Heart right ventricle (tissue), 16 donors: ENCODE measurements around the gene MR1. TPM values are rescaled to one million over a fixed set of nuclear protein-coding genes. Genes with fewer than 3 reads are reported as not detected.

Source experiments
- ATAC-seq, 8 donors: fragments of 200-7000 bp; cut with Tn5 transposase; one replicate each; pipeline ENCODE4 v1.9.1; 2020; ENCODE audit warnings: mild to moderate bottlenecking in 8 of 8, moderate library complexity in 8 of 8, moderate number of reproducible peaks in 1 of 8
- DNase-seq, 2 donors: peaks; one replicate each; pipeline ENCODE4 v3.0.0-alpha.2; 2020
- H3K27ac ChIP-seq, 10 donors: fragments of 200-600 bp; sonication (generic) in 2 of 10; one replicate each; pipeline versions ENCODE4 v1.5.0 to v1.8.0; 2020 to 2022; ENCODE audit warnings: mild to moderate bottlenecking in 3 of 10
- H3K27me3 ChIP-seq, 7 donors: fragments of 200-600 bp; one replicate each; pipeline ENCODE4 v1.8.0; 2021 to 2022; ENCODE audit warnings: mild to moderate bottlenecking in 2 of 7
- H3K36me3 ChIP-seq, 9 donors: fragments of 200-600 bp; sonication (generic) in 1 of 9; one replicate each; pipeline versions ENCODE4 v1.5.0 to v1.8.0; 2020 to 2022; ENCODE audit warnings: mild to moderate bottlenecking in 2 of 9
- H3K4me1 ChIP-seq, 9 donors: fragments of 200-600 bp; sonication (generic) in 1 of 9; one replicate each; pipeline versions ENCODE4 v1.5.0 to v1.8.0; 2020 to 2022; ENCODE audit warnings: mild to moderate bottlenecking in 4 of 9
- H3K4me3 ChIP-seq, 10 donors: fragments of 200-600 bp; sonication (generic) in 2 of 10; one replicate each; pipeline versions ENCODE4 v1.5.0 to v1.8.0; 2020 to 2022; ENCODE audit warnings: mild to moderate bottlenecking in 7 of 10, moderate library complexity in 2 of 10
- H3K9me3 ChIP-seq, 11 donors: fragments of 200-600 bp in 10 of 11; sonication (generic) in 2 of 11; one replicate each; pipeline versions ENCODE4 v1.5.0 to v1.8.0; 2013 to 2022; ENCODE audit warnings: mild to moderate bottlenecking in 2 of 11, control low read depth in 1 of 11, moderate library complexity in 1 of 11
- WGBS, 2 donors: extraction: QIAGEN DNeasy Blood & Tissue Kit; methylation state at CpG; one replicate each; pipeline ENCODE4 v1.1.7; 2013; ENCODE audit warnings: inconsistent platforms in 1 of 2; 5-methylcytosine and 5-hydroxymethylcytosine counted together
- intact Hi-C, 10 donors: fragments of 100-400 bp; cut with DNase I; formaldehyde crosslinking; loops; one replicate each; pipeline versions ENCODE4 v1.11.1 to v1.14.2; 2022
- polyA plus RNA-seq, 2 donors: library from polyadenylated mRNA; stranded (reverse); fragments of 200-250 nt; gene quantifications; one replicate each; pipeline ENCODE4 v1.2.3, GENCODE V29; 2013
- total RNA-seq, 10 donors: library from RNA; stranded (reverse); fragmentation: NEBNext Ultra II Directional in 3 of 10; extraction: Animal tissue kit (Norgen Biotek cat#: 25700) in 3 of 10; gene quantifications; one replicate each; pipeline versions ENCODE4 v1.2.1 to v1.2.4, GENCODE V29; 2021 to 2023
- TF ChIP-seq, protein P1 (sequence below), 9 donors: fragments of 200-600 bp; sonication (generic) in 2 of 9; IDR thresholded peaks; one replicate each; pipeline versions ENCODE4 v1.5.0 to v1.8.0; 2021 to 2022; ENCODE audit warnings: antibody characterized with exemption in 9 of 9, mild to moderate bottlenecking in 5 of 9, moderate library complexity in 1 of 9
- donor health status: Arrhythmogenic right ventricular cardiomyopathy.
- donor health status: ischemic (EF 13 %, LVEDD 7.1; RV severe dilation, severe dysfunction).
- donor health status: healthy with polysubstance abuse.
- donor health status: DM: no; HTN: yes; CAD: no.
- donor health status: DM: no; HTN: no; CAD: no.
- donor health status: ischemic (EF 25% LVEDD 6.9; RV normal size, moderate dysfunction).
- donor health status: ischemic (EF 25% LVEDD 5.7; RV mildly dilated, moderate dysfunction).
- donor health status: healthy.
- donor health status: DM: yes; HTN: yes; CAD: no.
- donor health status: Ischemic cardiomyopathy.
- donor health status: ischemic (EF 35%, LVEDD 5.7; RV mildly dilated, moderate dysfunction).
- donor health status: nonischemic (EF 11% LVEDD 7.7; RV severe dilation, severe dysfunction).
- donor health status: DM: yes; HTN: yes; CAD: no.
- donor health status: PGD.
- donor health status: ischemic (EF 29% LVEDD 5.4; RV normal size, mild dysfunction).
- donor health status: nonischemic (EF 23%, LVEDD 6.1; RV moderate dilation, normal function).

The MR1 gene
- total and polyA plus RNA-seq, 12 donors, result 0.88 to 8.2 (median 2.7) TPM

DNA sequence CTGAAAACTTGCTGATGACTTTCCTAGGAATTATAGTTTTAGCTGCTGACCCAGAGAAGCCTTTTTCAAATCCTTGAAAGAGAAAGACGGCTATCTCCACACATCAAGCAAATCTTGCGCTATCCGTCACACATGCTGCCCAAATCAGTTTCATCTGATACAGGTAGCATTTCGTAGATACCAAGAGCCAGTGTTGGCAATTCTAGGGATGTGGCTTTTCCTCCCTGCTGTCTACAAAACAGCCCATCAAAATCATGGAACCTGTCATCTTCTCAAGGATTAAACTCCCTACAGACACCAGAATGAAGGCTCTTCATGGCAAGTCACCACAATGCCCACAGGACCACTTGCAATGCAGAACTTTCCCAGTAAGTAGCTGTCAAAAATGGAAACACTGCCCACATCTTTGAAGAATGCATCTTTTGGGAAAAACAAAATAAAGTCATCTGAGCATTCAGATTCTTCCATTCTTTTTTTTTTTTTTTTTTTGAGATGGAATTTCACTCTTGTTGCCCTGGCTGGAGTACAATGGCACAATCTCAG is 21.5 kb upstream of the MR1 start:
- ATAC-seq (no peak), DNase-seq (no peak)
- no peaks in the 10 kb centered on the region for H3K9me3 ChIP-seq
- H3K36me3 ChIP-seq, result peaks cover 0 to under 1% (median 0%) of the 10 kb centered on the region in 9 donors
- no peak overlapping the region for H3K4me3 ChIP-seq
- H3K27ac ChIP-seq, result no peak overlapping the region
- H3K4me1 ChIP-seq, result peaks cover 0 to 56% (median 9%) of the 10 kb centered on the region in 9 donors
- TF ChIP-seq, protein P1, sequence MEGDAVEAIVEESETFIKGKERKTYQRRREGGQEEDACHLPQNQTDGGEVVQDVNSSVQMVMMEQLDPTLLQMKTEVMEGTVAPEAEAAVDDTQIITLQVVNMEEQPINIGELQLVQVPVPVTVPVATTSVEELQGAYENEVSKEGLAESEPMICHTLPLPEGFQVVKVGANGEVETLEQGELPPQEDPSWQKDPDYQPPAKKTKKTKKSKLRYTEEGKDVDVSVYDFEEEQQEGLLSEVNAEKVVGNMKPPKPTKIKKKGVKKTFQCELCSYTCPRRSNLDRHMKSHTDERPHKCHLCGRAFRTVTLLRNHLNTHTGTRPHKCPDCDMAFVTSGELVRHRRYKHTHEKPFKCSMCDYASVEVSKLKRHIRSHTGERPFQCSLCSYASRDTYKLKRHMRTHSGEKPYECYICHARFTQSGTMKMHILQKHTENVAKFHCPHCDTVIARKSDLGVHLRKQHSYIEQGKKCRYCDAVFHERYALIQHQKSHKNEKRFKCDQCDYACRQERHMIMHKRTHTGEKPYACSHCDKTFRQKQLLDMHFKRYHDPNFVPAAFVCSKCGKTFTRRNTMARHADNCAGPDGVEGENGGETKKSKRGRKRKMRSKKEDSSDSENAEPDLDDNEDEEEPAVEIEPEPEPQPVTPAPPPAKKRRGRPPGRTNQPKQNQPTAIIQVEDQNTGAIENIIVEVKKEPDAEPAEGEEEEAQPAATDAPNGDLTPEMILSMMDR (IDR thresholded peaks at IDR 0.05), result no peak
- intact Hi-C loops, result loop anchor here in 1 of 10 donors (5.0 kb wide), 1 partner anchor 45 kb away; no protein-coding TSS in a partner anchor
- WGBS, 2 donors, result 95 to 96% methylated on average over 4 of the region's 4 CpGs
- no peaks in the 10 kb centered on the region for H3K27me3 ChIP-seq

GRCh38 chr1:181013144-181013543 is 20.6 kb upstream of the MR1 start:
- Histone ChIP-seq H3K9me3 (no peaks in the 10 kb centered on the region), H3K27ac (peak overlapping the region in 1 of 10 donors; percentile 39), H3K36me3 (peaks cover 0 to 9% (median 0%) of the 10 kb centered on the region in 9 donors), H3K4me3 (no peak overlapping the region), H3K4me1 (peaks cover 0 to 58% (median 9%) of the 10 kb centered on the region in 9 donors), H3K27me3 (no peaks in the 10 kb centered on the region)
- WGBS, 2 donors, result 70 to 77% methylated on average over 5 of the region's 5 CpGs
- no peak for DNase-seq
- peak in 2 of 8 donors; percentile 33 to 47 for ATAC-seq
- TF ChIP-seq, protein P1 (IDR thresholded peaks at IDR 0.05), result no peak
- intact Hi-C loops, result loop anchor here in 1 of 10 donors (5.0 kb wide), 1 partner anchor 46 kb away; no protein-coding TSS in a partner anchor

DNA sequence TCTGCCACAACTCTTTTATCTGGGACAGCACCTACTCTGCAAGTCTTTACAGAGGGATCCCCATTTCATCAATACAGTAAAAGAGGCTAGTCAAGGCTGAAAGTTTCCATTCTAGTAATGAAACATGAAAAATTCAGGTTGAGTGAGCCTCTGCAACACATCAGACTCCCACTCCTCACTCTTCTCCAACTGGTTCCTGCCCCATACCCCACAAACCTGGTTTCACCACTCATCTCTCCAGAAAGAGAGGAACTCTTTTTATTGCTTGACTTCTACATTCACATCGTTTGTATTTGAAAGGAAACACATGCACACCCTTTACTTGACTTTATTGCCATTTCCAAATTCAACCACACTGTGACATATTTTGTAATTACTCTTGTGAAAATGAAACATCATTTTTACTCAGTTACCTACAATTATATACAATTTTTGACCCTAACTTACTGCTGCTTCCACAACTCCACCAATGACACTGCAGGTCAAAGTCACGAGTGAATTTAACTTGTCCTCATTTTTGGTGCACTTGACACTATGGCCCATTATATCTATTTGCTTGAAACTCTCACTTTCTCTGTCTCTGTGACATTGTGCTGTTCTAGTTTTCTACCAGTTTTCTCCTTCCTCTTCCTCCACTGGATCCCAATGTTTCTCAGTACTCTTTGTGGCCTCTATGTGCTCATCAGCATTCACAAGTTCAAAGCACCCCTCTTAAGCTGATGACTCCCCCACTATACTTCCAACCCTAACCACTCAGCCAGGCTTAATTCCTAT is 19.1 kb upstream of the MR1 start:
- DNase-seq (no peak), ATAC-seq (no peak)
- H3K9me3 ChIP-seq, result no peaks in the 10 kb centered on the region
- H3K36me3 ChIP-seq, result peaks cover 0 to 9% (median 0%) of the 10 kb centered on the region in 9 donors
- no peak overlapping the region for H3K4me3 ChIP-seq
- TF ChIP-seq, protein P1 (IDR thresholded peaks at IDR 0.05), result no peak
- H3K27ac ChIP-seq, result peak overlapping the region in 1 of 10 donors; percentile 60
- H3K4me1 ChIP-seq, result peaks cover 3 to 70% (median 20%) of the 10 kb centered on the region in 9 donors
- intact Hi-C loops, result loop anchor here in 1 of 10 donors (5.0 kb wide), 1 partner anchor 47 kb away; no protein-coding TSS in a partner anchor
- no peaks in the 10 kb centered on the region for H3K27me3 ChIP-seq
- 81 to 82% methylated on average over 2 of the region's 2 CpGs for WGBS, 2 donors

DNA sequence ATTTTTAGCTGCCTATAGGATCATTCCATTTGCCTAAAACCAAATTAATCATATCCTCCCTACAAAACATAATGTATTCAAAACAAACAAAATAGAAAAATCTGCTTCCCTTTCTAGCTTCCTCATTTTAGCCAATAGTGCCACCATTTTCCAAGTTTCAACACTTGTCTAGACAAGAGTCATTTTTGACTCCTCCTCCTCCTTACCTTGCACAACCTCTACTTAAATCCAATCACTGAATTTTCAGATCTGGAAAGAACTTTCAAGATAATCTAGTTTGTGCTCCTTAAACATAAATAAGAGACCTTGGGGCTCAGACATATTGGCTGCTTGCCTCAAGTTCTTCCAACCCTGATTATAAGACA is 18.6 kb upstream of the MR1 start:
- intact Hi-C loops, result no loop called here

More for the DNA sequence above, 18.6 kb upstream of the MR1 start:
- H3K9me3 ChIP-seq, result no peaks in the 10 kb centered on the region
- peak overlapping the region in 1 of 10 donors; percentile 60 for H3K27ac ChIP-seq
- DNase-seq, result no peak
- H3K4me3 ChIP-seq, result no peak overlapping the region
- TF ChIP-seq, protein P1 (IDR thresholded peaks at IDR 0.05), result no peak
- peaks cover 3 to 73% (median 23%) of the 10 kb centered on the region in 9 donors for H3K4me1 ChIP-seq
- ATAC-seq, result peak in 1 of 8 donors; percentile 33
- no peaks in the 10 kb centered on the region for H3K27me3 ChIP-seq
- H3K36me3 ChIP-seq, result peaks cover 0 to 9% (median 0%) of the 10 kb centered on the region in 9 donors
